ENCODE results near the gene EOLA1.
"Not testable (repeated sequence)": the region's sequence is repeated elsewhere in the genome, so short reads cannot be mapped to it uniquely, and the experiment has no call there.

The EOLA1 gene

GRCh38 chrX:149502923-149503322 lies 37.9 kb upstream of the EOLA1 start:
- CTCF ChIA-PET: interaction anchor here (0.6 to 1.9 kb wide), 2 partner anchors 9 kb away, joined by 5 to 7 read pairs; no protein-coding TSS in a partner anchor
- peaks cover 16 to 50% of the 10 kb centered on the region in 2 experiments; a peak in 2 of 3 replicates for H3K36me3 ChIP-seq (ENCODE audit: control insufficient read depth in 2 of 2, insufficient read depth in 1 of 2, low read length in 2 of 2)

GRCh38 chrX:149503446-149503845 lies 37.4 kb upstream of the EOLA1 start:
- CTCF ChIA-PET: interaction anchor here (0.6 to 1.9 kb wide), 3 partner anchors 9 to 1453 kb away, joined by 3 to 7 read pairs (median 4); no protein-coding TSS in a partner anchor
- H3K4me3 ChIP-seq (ENCODE audit: low read depth, low read length); POLR2A ChIA-PET; H3K4me1 ChIP-seq (ENCODE audit: control insufficient read depth, insufficient read depth, low read length); H3K9me3 ChIP-seq (ENCODE audit: control insufficient read depth, insufficient read depth, low read depth, low read length); H3K27ac ChIP-seq (ENCODE audit: extremely low read depth, low read depth, low read length): not testable (repeated sequence)
- H3K36me3 ChIP-seq (ENCODE audit: control insufficient read depth in 2 of 2, insufficient read depth in 1 of 2, low read length in 2 of 2): peaks cover 14 to 45% of the 10 kb centered on the region in 2 experiments; a peak in 2 of 3 replicates

More at GRCh38 chrX:149502923-149503322, 37.9 kb upstream of the EOLA1 start:
- POLR2A ChIA-PET; H3K9me3 ChIP-seq (ENCODE audit: control insufficient read depth, insufficient read depth, low read depth, low read length); H3K4me3 ChIP-seq (ENCODE audit: low read depth, low read length); H3K27ac ChIP-seq (ENCODE audit: extremely low read depth, low read depth, low read length); H3K4me1 ChIP-seq (ENCODE audit: control insufficient read depth, insufficient read depth, low read length): not testable (repeated sequence)
- TF ChIP-seq KLF1 (tag by site-specific recombination; IDR thresholded peaks at IDR 0.05): peak; percentile 12; the same call in 1 of the 2 replicates

- Histone ChIP-seq H3K4me1 (ENCODE audit: control insufficient read depth, insufficient read depth, low read length) (peaks cover 2% of the 10 kb centered on the region; the same call in 1 of the 2 replicates), H3K27ac (ENCODE audit: extremely low read depth, low read depth, low read length) (peak overlapping the region; percentile 48; the same call in 1 of the 2 replicates), H3K9me3 (ENCODE audit: control insufficient read depth, insufficient read depth, low read depth, low read length) (no peaks in the 10 kb centered on the region), H3K4me3 (ENCODE audit: low read depth, low read length) (peak overlapping the region; percentile 58), H3K36me3 (ENCODE audit: control insufficient read depth in 2 of 2, insufficient read depth in 1 of 2, low read length in 2 of 2) (peaks cover 7 to 36% of the 10 kb centered on the region in 2 experiments; a peak in 1 of 3 replicates)
- POLR2A ChIA-PET: interaction anchor here (0.7 to 1.8 kb wide), 4 partner anchors 8 to 66 kb away, joined by 5 to 19 read pairs (median 6); partner anchors contain the start of gene EOLA1
- CTCF ChIA-PET: interaction anchor here (0.6 to 1.9 kb wide), 5 partner anchors 8 to 1454 kb away, joined by 3 to 7 read pairs (median 4); no protein-coding TSS in a partner anchor
- no peak for TF ChIP-seq ZNF19 (tag by site-specific recombination; IDR thresholded peaks at IDR 0.05; ENCODE audit: low read depth)
- no peak for TF ChIP-seq HOXC10 (CRISPR knock-in tag; IDR thresholded peaks at IDR 0.05)
- TF ChIP-seq HOXD13 (CRISPR knock-in tag; IDR thresholded peaks at IDR 0.05; ENCODE audit: borderline replicate concordance): 0 out of 2 replicates have a peak, but pooled peaks have one; percentile 10
- no peak for TF ChIP-seq CTCF (tag by site-specific recombination; IDR thresholded peaks at IDR 0.05)
- no peak for TF ChIP-seq ZNF510 (tag by site-specific recombination; IDR thresholded peaks at IDR 0.05; ENCODE audit: insufficient replicate concordance)
- TF ChIP-seq ZBTB17 (tag by site-specific recombination; IDR thresholded peaks at IDR 0.05): no peak; the same call in 1 of the 2 replicates
- TF ChIP-seq ZNF645 (tag by site-specific recombination; IDR thresholded peaks at IDR 0.05): no peak
- no peak for TF ChIP-seq ZNF16 (tag by site-specific recombination; IDR thresholded peaks at IDR 0.05; ENCODE audit: low read depth)
- no peak for TF ChIP-seq ZNF175 (tag by site-specific recombination; IDR thresholded peaks at IDR 0.05)
- TF ChIP-seq ZNF701 (tag by site-specific recombination; IDR thresholded peaks at IDR 0.05): no peak
- no peak for TF ChIP-seq ZNF521 (tag by site-specific recombination; IDR thresholded peaks at IDR 0.05)
- TF ChIP-seq ZNF561 (tag by site-specific recombination; IDR thresholded peaks at IDR 0.05; ENCODE audit: borderline replicate concordance): no peak
- no peak for TF ChIP-seq TSHZ1 (tag by site-specific recombination; IDR thresholded peaks at IDR 0.05; ENCODE audit: borderline replicate concordance)
- no peak for TF ChIP-seq SP2 (tag by site-specific recombination; IDR thresholded peaks at IDR 0.05)
- TF ChIP-seq ZNF366 (tag by site-specific recombination; conservative IDR thresholded peaks at IDR 0.05): peak; percentile 100
- TF ChIP-seq ZNF202 (tag by site-specific recombination; IDR thresholded peaks at IDR 0.05; ENCODE audit: borderline replicate concordance): no peak
- no peak for TF ChIP-seq ZNF26 (tag by site-specific recombination; IDR thresholded peaks at IDR 0.05)
- peak; percentile 31; the same call in 1 of the 2 replicates for TF ChIP-seq KLF1 (tag by site-specific recombination; IDR thresholded peaks at IDR 0.05)
- TF ChIP-seq ZNF549 (tag by site-specific recombination; IDR thresholded peaks at IDR 0.05): no peak
- TF ChIP-seq WT1 (tag by site-specific recombination; IDR thresholded peaks at IDR 0.05): no peak
- no peak for TF ChIP-seq ZNF747 (tag by site-specific recombination; IDR thresholded peaks at IDR 0.05)
These were observed 36.4 kb upstream of the EOLA1 start for GRCh38 chrX:149504226-149504914.

All from HEK293 (cell line).